ENCODE results near the gene CA9.

GRCh38 chr9:35684921-35685320 lies 11.2 kb downstream of the CA9 start:
- no peak for TF ChIP-seq CTCF (IDR thresholded peaks at IDR 0.05; ENCODE audit: extremely low read depth in 1 of 2, insufficient read depth in 1 of 2, low read depth in 1 of 2, low read length in 2 of 2)
- TF ChIP-seq MAX (IDR thresholded peaks at IDR 0.05; ENCODE audit: insufficient read depth, insufficient read length): no peak
- no peak for TF ChIP-seq EZH2 (IDR thresholded peaks at IDR 0.05; ENCODE audit: borderline replicate concordance, low read depth, low read length, severe bottlenecking)
- TF ChIP-seq POLR2A (IDR thresholded peaks at IDR 0.05; ENCODE audit: low read depth, low read length): no peak
- no peak for TF ChIP-seq FOS (IDR thresholded peaks at IDR 0.05; ENCODE audit: borderline replicate concordance, insufficient read depth, low read length)
- TF ChIP-seq MYC (IDR thresholded peaks at IDR 0.05; ENCODE audit: low read depth, low read length): no peak
- no peak for TF ChIP-seq POLR2AphosphoS5 (IDR thresholded peaks at IDR 0.05; ENCODE audit: insufficient read depth, low read depth, low read length)
